Central memory CD4-positive, alpha-beta T cell (primary cell): ENCODE measurements around the gene TSPY1.
"Not testable (repeated sequence)": the region's sequence is repeated elsewhere in the genome, so short reads cannot be mapped to it uniquely, and the experiment has no call there.

ENCODE experiments used
- DNase-seq: peaks from one replicate; pipeline ENCODE4 v3.0.0; 2022
- total RNA-seq, 3 experiments: gene quantifications; one replicate each; lab custom pipeline; 2026; lab: John Stamatoyannopoulos, UW

Gene TSPY1, protein sequence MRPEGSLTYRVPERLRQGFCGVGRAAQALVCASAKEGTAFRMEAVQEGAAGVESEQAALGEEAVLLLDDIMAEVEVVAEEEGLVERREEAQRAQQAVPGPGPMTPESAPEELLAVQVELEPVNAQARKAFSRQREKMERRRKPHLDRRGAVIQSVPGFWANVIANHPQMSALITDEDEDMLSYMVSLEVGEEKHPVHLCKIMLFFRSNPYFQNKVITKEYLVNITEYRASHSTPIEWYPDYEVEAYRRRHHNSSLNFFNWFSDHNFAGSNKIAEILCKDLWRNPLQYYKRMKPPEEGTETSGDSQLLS
- total RNA-seq, result 0 reads per million in 3 experiments

DNA sequence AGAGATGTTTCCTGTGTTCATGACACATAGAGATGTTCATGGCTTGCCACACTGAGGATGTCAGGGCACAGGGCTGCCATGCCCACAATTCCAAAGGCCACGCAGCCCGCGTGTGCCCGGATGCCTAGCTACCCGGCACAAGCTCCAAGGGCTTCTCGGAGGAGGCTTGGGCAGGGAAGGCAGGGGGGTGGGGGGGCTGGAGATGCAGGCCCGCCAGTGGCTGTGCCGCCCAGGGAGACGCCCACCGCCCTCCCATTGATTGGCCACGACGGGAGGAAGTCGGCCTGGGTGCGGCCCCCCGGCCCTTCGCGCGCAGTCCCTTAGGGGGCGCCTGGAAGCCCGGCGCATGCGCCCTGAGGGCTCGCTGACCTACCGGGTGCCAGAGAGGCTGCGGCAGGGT, at the start of gene TSPY1:
Gene TSPY1, plus strand, starts transcription at position 301 of the 400 bp plus-strand sequence. Its CDS starts 46 bp downstream, at position 347.
- not testable (repeated sequence) for DNase-seq

DNA sequence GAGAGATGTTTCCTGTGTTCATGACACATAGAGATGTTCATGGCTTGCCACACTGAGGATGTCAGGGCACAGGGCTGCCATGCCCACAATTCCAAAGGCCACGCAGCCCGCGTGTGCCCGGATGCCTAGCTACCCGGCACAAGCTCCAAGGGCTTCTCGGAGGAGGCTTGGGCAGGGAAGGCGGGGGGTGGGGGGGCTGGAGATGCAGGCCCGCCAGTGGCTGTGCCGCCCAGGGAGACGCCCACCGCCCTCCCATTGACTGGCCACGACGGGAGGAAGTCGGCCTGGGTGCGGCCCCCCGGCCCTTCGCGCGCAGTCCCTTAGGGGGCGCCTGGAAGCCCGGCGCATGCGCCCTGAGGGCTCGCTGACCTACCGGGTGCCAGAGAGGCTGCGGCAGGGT, 20.2 kb downstream of the TSPY1 start, which contains the start of gene TSPY9:
Gene TSPY9, plus strand, starts transcription at position 301 of the 400 bp plus-strand sequence. Its CDS starts 46 bp downstream, at position 347.
- DNase-seq, result not testable (repeated sequence)

DNA sequence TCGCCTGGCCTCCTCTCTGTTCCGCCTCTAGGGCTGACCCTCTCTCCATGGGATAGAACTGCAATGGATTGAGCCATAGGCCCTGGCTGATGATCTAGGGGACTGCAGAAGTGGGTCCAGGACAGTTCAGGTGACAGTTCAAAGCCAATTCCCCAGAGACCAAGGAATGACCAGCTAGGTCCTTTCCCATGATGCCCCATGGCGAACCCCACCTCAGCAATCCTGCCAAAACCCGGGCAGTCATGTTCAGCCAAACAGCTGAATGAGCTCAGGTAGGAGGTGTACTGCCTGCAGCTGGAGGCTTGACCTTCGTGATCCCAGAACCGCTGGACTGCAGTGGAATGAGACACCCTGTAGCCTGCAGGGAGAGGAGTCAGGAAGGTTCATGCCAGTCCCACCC, 37.6 kb downstream of the TSPY1 start:
- not testable (repeated sequence) for DNase-seq

DNA sequence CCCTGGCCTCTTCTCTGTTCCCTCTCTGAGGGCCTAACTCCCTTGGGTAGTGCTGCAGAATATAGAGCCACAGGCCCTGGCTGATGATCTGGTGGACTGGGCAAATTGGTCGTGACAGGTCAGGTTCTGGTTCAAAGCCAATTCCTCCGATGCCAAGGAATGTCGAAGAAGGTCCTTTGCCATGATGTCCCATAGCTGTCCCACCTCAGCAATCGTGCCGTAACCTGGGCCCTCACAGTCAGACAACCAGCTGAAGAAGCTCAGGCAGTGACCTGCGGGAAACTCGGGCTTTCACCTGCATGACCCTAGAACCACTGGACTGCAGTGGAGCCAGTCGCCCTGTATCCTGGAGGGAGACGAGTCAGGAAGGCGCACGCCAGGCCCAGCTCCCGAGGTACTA, 49.5 kb downstream of the TSPY1 start:
- DNase-seq, result not testable (repeated sequence)
